GM12891 (cell line): ENCODE measurements around the gene CPTP.
A peak's percentile ranks its signal among the peaks of the same experiment; 100 is the strongest.

Experiments used
- DNase-seq: peaks from one replicate; pipeline ENCODE4 v3.0.0; 2011; ENCODE audit warnings: low spot score; ENCODE audit not compliant: insufficient read length
- FAIRE-seq: peaks from 2 replicates; lab custom pipeline; 2011; peaks lifted over from hg19 to GRCh38; lab: Jason Lieb, UNC
- PAX5 ChIP-seq: IDR thresholded peaks from 2 replicates; pipeline ENCODE4 v1.6.1; 2011; ENCODE audit warnings: low read length, moderate library complexity, mild to moderate bottlenecking; ENCODE audit not compliant: insufficient read depth, severe bottlenecking
- POLR2A ChIP-seq: IDR thresholded peaks from 2 replicates; pipeline ENCODE4 v1.6.1; 2011; ENCODE audit warnings: low read depth, low read length, control low read depth
- POLR2AphosphoS5 ChIP-seq: IDR thresholded peaks from 2 replicates; pipeline ENCODE4 v1.6.1; 2011; ENCODE audit warnings: low read depth, low read length, control low read depth
- POU2F2 ChIP-seq: IDR thresholded peaks from 2 replicates; pipeline ENCODE4 v1.6.1; 2011; ENCODE audit warnings: low read depth, mild to moderate bottlenecking, control low read depth, low read length, moderate library complexity
- SPI1 ChIP-seq: IDR thresholded peaks from 2 replicates; pipeline ENCODE4 v1.6.1; 2011; ENCODE audit warnings: low read depth, low read length, control low read depth
- TAF1 ChIP-seq: IDR thresholded peaks from 2 replicates; pipeline ENCODE4 v1.6.1; 2011; ENCODE audit warnings: low read depth, low read length, control low read depth

The CPTP gene

GRCh38 chr1:1291548-1292441 lies 32.8 kb upstream of the CPTP start:
- FAIRE-seq (peak; percentile 95), DNase-seq (peak; percentile 96)

GRCh38 chr1:1292442-1292779 lies 32.2 kb upstream of the CPTP start:
- TF ChIP-seq PAX5 (no peak), POLR2AphosphoS5 (no peak), POLR2A (no peak), SPI1 (no peak), POU2F2 (no peak), TAF1 (no peak)
- FAIRE-seq (no peak), DNase-seq (no peak)

More at GRCh38 chr1:1291548-1292441, 32.8 kb upstream of the CPTP start:
- TF ChIP-seq POLR2A (0 out of 2 replicates have a peak, but pooled peaks have one; percentile 20), POLR2AphosphoS5 (no peak)

DNA sequence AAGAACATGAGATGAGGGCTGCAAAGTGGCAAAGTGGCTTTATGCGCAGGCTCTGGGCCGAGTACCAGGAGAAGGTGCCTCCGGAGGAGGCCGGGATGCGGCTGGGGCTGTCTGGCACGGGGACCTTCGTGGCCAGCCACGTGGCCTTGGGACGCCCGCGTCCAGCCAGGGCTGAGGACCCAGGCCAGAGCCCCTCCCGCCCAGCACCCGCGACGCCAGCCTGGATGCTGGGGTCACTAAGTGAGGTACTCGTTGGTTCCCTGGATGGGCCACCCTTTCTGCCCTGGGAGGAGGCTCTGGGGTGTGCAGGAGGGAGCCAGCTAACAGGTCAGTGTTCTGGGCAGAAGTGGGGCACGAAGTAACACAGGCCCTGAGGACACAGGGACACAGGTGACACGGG lies 31.8 kb upstream of the CPTP start:
- DNase-seq (no peak), FAIRE-seq (no peak)
- TF ChIP-seq PAX5 = no peak
- no peak for TF ChIP-seq TAF1
- no peak for TF ChIP-seq POU2F2
- no peak for TF ChIP-seq POLR2AphosphoS5
- no peak for TF ChIP-seq SPI1
- no peak for TF ChIP-seq POLR2A

- DNase-seq (no peak), FAIRE-seq (no peak)
- no peak for TF ChIP-seq TAF1
- TF ChIP-seq PAX5 = no peak
- TF ChIP-seq POU2F2 = no peak
- TF ChIP-seq POLR2AphosphoS5 = no peak
- no peak for TF ChIP-seq POLR2A
- no peak for TF ChIP-seq SPI1
Observed at GRCh38 chr1:1293263-1294249, 31.0 kb upstream of the CPTP start.

GRCh38 chr1:1294250-1294890 lies 30.2 kb upstream of the CPTP start:
- TF ChIP-seq POLR2A = no peak
- TF ChIP-seq SPI1 = no peak
- TF ChIP-seq POU2F2 = no peak
- TF ChIP-seq PAX5 = no peak
- no peak for FAIRE-seq

DNA sequence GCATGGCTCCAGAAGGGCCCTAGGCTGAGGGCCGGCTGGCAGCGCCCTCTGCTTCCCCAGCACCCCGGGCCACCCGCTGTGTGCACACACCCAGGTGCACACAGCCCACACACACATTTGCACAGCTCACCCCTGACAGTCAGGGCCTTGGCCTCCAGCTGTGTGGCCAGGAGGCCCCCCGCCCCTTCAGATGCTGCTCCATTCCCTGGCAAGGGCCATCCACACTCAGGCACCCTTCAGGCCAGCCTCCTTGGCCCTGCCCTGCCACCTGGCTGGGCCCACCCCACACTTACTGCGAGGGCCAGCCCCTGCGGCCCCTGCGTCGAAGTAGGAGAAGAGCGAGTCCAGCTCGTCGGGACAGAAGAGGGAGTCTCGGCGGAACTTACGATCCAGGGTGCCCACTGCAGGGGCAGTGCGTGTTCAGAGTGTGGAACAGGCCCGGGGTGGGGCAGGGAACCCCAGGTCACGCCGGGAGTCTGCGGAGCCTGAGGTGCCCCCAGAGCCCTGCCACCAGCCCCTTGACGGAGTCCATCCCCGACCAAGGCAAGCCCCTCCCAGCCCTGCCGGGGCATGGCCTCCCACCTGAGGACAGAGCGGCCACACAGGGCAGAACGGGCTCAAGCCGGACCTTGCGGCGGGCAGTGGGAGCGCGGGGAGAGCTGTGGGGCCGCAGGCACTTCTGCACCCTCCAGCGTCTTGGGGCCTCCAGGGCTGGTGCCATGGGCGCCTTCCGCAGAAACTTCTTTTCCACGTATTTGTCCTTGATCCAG lies 29.3 kb upstream of the CPTP start:
- FAIRE-seq = no peak
- DNase-seq = no peak
- no peak for TF ChIP-seq SPI1
- TF ChIP-seq POLR2AphosphoS5 = no peak
- no peak for TF ChIP-seq TAF1
- no peak for TF ChIP-seq PAX5
- no peak for TF ChIP-seq POLR2A
- TF ChIP-seq POU2F2 = no peak

More at GRCh38 chr1:1294250-1294890, 30.2 kb upstream of the CPTP start:
- no peak for DNase-seq

GRCh38 chr1:1296070-1297061 lies 28.2 kb upstream of the CPTP start:
- DNase-seq (no peak), FAIRE-seq (no peak)
- no peak for TF ChIP-seq SPI1
- no peak for TF ChIP-seq TAF1
- no peak for TF ChIP-seq PAX5
- no peak for TF ChIP-seq POLR2A
- TF ChIP-seq POU2F2 = no peak
- TF ChIP-seq POLR2AphosphoS5 = no peak
